Measurements from ENCODE around the gene LHFPL6. TPM values are rescaled to one million over a fixed set of nuclear protein-coding genes. Genes with fewer than 3 reads are reported as not detected.

The LHFPL6 gene
- total RNA-seq, 3 donors from 2014 or later, result 54.2 to 99.6 (median 91.7) TPM

GRCh38 chr13:39567569-39567968 lies 35.4 kb downstream of the LHFPL6 start:
- TF ChIP-seq POLR2A (IDR thresholded peaks at IDR 0.05) (no peak), POLR2AphosphoS5 (IDR thresholded peaks at IDR 0.05) (no peak)
- TF ChIP-seq, protein P1, sequence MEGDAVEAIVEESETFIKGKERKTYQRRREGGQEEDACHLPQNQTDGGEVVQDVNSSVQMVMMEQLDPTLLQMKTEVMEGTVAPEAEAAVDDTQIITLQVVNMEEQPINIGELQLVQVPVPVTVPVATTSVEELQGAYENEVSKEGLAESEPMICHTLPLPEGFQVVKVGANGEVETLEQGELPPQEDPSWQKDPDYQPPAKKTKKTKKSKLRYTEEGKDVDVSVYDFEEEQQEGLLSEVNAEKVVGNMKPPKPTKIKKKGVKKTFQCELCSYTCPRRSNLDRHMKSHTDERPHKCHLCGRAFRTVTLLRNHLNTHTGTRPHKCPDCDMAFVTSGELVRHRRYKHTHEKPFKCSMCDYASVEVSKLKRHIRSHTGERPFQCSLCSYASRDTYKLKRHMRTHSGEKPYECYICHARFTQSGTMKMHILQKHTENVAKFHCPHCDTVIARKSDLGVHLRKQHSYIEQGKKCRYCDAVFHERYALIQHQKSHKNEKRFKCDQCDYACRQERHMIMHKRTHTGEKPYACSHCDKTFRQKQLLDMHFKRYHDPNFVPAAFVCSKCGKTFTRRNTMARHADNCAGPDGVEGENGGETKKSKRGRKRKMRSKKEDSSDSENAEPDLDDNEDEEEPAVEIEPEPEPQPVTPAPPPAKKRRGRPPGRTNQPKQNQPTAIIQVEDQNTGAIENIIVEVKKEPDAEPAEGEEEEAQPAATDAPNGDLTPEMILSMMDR (IDR thresholded peaks at IDR 0.05), result no peak
- peaks cover 0 to 4% of the 10 kb centered on the region in 2 donors for H3K4me1 ChIP-seq
- no peaks in the 10 kb centered on the region for H3K36me3 ChIP-seq
- no peak overlapping the region for H3K27ac ChIP-seq
- intact Hi-C loops (cut with DNase I; ENCODE audit: low total_unique reads), result no loop called here
- no peak for DNase-seq (ENCODE audit: low spot score in 2 of 2)
- no peaks in the 10 kb centered on the region for H3K27me3 ChIP-seq
- H3K4me3 ChIP-seq, result no peak overlapping the region
- H3K9me3 ChIP-seq, result no peaks in the 10 kb centered on the region

DNA sequence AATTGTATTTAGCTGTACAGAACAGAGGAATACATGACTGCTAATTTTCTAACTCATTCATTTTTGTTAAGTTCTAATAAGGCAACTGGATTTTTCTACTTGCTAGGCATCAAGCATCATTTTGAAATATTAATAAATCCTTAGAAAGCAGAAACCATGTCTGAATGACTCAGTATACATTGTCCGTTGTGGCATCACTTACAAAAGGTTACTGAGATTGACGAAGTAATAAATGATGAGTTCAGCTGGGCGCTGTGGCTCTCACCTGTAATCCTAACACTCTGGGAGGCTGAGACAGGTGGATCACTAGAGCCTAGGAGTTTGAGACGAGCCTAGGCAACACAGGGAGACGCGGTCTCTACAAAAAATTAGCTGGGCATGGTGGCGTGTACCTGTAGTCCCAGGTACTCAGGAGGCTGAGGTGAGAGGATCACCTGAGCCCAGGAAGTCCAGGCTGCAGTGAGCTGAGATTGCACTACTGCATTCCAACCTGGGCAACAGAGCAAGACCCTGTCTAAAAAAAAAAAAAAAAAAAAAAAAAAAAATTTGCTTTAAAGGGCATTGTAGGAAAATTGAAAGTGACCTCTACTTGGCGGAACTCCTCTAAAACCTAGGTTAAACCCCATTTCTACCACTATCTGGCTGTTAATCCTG lies 36.6 kb downstream of the LHFPL6 start:
- Histone ChIP-seq H3K9me3 (no peaks in the 10 kb centered on the region), H3K27ac (no peak overlapping the region), H3K4me1 (peaks cover 0 to 4% of the 10 kb centered on the region in 2 donors), H3K27me3 (no peaks in the 10 kb centered on the region), H3K4me3 (no peak overlapping the region), H3K36me3 (no peaks in the 10 kb centered on the region)
- no peak for DNase-seq (ENCODE audit: low spot score in 2 of 2)
- intact Hi-C loops (cut with DNase I; ENCODE audit: low total_unique reads), result no loop called here
- TF ChIP-seq, protein P1 (IDR thresholded peaks at IDR 0.05), result no peak
- TF ChIP-seq POLR2A (IDR thresholded peaks at IDR 0.05) (no peak), POLR2AphosphoS5 (IDR thresholded peaks at IDR 0.05) (no peak)

DNA sequence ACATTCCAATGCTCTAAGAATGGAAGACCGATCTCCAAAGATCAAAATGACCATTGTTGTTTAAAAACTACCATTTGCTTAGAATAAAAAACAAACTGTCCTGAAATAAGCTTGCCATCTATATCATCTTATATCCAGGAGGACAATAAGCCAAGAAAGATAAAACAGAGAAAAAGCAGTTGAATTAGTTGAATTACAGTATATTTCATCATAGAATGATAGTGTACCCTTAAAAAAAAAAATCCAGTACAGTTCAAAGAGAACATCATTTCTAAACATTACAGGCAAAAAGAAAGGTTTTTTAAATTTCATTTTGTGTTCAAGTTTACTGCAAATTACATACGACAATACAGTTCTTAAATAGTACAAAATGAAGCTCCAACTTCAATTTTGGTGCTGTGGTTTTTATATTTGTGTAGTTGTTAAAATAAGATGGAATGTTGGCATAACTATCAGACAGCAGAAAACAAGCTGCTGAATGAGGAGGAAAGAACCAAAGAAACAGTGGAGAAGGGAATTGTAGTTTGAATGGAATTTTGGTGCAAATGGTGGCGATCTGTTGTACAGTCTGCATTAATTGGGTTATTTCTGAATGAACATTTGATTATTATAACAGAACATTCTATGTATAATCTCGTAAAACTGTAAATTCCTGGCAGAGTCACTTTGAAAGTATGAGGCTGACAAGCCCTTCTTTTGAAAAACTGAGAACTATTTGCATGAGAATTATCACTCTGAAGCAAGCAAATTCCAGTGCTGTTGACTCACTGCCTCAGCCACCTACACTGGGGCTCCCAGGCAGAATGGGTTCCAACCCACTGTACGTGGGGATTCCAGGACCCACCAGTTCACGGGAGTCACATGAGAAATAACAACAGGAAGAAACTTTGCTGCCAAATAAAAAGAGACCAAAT lies 37.7 kb downstream of the LHFPL6 start:
- H3K27ac ChIP-seq, result peak overlapping the region in 1 of 2 donors; percentile 13
- intact Hi-C loops (cut with DNase I; ENCODE audit: low total_unique reads), result no loop called here
- H3K9me3 ChIP-seq, result no peaks in the 10 kb centered on the region
- peaks cover 0 to 4% of the 10 kb centered on the region in 2 donors for H3K4me1 ChIP-seq
- no peak overlapping the region for H3K4me3 ChIP-seq
- no peaks in the 10 kb centered on the region for H3K27me3 ChIP-seq
- no peaks in the 10 kb centered on the region for H3K36me3 ChIP-seq
- no peak for TF ChIP-seq POLR2AphosphoS5 (IDR thresholded peaks at IDR 0.05)
- TF ChIP-seq POLR2A (IDR thresholded peaks at IDR 0.05), result no peak
- TF ChIP-seq, protein P1 (IDR thresholded peaks at IDR 0.05), result no peak
- no peak for DNase-seq (ENCODE audit: low spot score in 2 of 2)

DNA sequence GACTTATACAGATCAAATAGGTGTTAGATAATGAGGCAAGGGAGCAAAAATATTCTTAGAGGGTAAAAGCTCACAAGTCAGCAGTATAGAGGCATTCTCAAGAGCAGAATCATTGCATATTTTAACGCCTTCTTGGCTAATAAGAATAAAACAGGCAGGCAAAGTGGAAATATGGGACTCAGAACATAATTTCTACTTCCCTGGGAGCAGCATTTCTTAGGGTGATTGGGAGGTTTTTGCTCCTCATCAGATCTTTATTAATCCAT lies 39.6 kb downstream of the LHFPL6 start:
- intact Hi-C loops (cut with DNase I; ENCODE audit: low total_unique reads), result no loop called here
- no peaks in the 10 kb centered on the region for H3K27me3 ChIP-seq
- DNase-seq (ENCODE audit: low spot score in 2 of 2), result no peak
- no peaks in the 10 kb centered on the region for H3K9me3 ChIP-seq
- no peak for TF ChIP-seq POLR2AphosphoS5 (IDR thresholded peaks at IDR 0.05)
- no peak for TF ChIP-seq POLR2A (IDR thresholded peaks at IDR 0.05)
- TF ChIP-seq, protein P1 (IDR thresholded peaks at IDR 0.05), result no peak
- no peak overlapping the region for H3K27ac ChIP-seq
- no peak overlapping the region for H3K4me3 ChIP-seq
- peaks cover 0 to 4% of the 10 kb centered on the region in 2 donors for H3K4me1 ChIP-seq
- no peaks in the 10 kb centered on the region for H3K36me3 ChIP-seq

- no peak for TF ChIP-seq POLR2A (IDR thresholded peaks at IDR 0.05)
- TF ChIP-seq POLR2AphosphoS5 (IDR thresholded peaks at IDR 0.05), result no peak
- TF ChIP-seq, protein P1 (IDR thresholded peaks at IDR 0.05), result no peak
- Histone ChIP-seq H3K27ac (no peak overlapping the region), H3K4me3 (no peak overlapping the region)
Observed at GRCh38 chr13:39561971-39562370, 41.0 kb downstream of the LHFPL6 start.

More at GRCh38 chr13:39561971-39562370, 41.0 kb downstream of the LHFPL6 start:
- Histone ChIP-seq H3K9me3 (no peaks in the 10 kb centered on the region), H3K27me3 (no peaks in the 10 kb centered on the region), H3K36me3 (no peaks in the 10 kb centered on the region), H3K4me1 (peaks cover 0 to 4% of the 10 kb centered on the region in 2 donors)
- intact Hi-C loops (cut with DNase I; ENCODE audit: low total_unique reads), result no loop called here
- DNase-seq (ENCODE audit: low spot score in 2 of 2), result no peak
